DMS 273 (cell line): ENCODE measurements around the gene PRKCA.
A peak's percentile ranks its signal among the peaks of the same experiment; 100 is the strongest.
"Not testable (repeated sequence)": the region's sequence is repeated elsewhere in the genome, so short reads cannot be mapped to it uniquely, and the experiment has no call there.

Experiments used
- DNase-seq: peaks from one replicate; lab custom pipeline; 2025; ENCODE audit not compliant: unreplicated experiment; lab: John Stamatoyannopoulos, UW

PRKCA gene

DNA sequence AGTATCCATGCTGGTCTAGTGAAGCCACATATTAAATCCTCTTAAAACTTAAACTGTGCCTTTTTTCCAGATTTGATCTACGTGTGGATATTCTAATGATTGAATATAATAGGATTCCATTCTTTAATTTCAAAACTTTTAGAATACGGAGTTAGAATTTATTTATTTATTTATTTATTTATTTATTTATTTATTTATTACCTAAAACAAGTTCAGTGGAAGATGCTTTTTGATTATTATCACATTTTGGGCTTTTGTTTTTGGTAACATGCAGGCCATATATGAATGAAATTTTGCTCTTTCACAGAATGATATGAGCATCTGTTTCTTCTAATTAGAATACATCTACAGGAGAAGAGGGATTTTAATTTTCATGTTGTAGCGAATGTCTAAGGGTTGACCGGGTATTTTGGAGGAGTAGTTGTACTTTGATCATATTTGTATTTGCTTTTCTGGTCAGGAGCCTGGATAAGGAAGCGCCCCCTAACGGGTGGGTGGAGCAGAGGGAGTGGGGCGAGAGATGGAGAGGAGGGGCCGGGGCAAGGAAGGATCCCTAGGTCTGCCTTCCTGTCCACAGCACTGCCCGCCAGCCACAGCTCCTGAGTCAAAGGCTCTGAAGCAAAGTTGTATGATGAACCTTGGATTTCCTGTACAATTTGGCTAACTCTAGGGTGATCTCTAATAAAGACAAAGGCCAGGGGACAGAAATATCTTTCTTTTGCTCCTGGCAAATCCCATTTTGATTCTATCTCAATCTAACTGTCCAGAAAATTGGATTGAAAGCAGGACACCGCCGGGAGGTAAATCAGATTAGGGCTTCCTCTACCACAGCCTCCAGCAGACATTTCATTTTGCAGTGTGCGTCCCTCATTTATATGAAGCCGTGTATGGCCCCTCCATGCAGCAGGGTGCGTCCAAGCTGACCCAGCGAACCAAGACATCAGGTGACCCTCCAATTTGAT lies 149.1 kb downstream of the PRKCA start:
- DNase-seq, result no peak

DNA sequence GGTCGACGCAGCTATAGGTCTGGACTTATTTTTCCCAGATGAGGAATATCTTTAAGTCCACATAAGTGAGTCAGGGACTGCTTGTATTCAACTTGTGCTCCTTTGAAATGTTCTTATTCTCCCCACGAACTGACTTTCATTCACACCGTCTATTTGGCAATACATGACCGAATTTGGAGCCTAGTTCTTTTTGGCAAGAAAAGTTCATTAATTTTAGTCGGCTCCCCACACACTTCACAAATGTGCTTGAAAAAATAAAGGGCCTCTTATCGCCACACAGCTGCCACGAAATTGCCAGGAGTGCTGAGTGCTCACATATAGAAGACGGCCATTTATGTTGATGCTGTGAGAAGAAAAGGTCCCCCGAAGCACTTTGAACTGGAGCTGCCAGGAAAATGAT lies 152.6 kb downstream of the PRKCA start:
- no peak for DNase-seq

DNA sequence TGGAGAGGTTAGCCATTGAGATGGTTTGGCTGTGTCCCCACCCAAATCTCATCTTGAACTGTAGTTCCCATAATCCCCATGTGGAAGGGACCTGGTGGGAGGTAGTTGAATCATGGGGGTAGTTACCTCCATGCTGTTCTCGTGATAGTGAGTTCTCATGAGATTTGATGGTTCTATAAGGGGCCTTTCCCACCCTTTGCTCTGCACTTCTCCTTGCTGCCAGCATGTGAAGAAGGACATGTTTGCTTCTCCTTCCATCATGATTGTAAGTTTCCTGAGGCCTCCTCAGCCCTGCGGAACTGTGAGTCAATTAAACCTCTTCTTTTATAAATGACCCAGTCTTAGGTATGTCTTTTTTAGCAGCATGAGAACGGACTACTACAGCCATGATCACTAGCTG lies 155.1 kb downstream of the PRKCA start:
- DNase-seq, result not testable (repeated sequence)

DNA sequence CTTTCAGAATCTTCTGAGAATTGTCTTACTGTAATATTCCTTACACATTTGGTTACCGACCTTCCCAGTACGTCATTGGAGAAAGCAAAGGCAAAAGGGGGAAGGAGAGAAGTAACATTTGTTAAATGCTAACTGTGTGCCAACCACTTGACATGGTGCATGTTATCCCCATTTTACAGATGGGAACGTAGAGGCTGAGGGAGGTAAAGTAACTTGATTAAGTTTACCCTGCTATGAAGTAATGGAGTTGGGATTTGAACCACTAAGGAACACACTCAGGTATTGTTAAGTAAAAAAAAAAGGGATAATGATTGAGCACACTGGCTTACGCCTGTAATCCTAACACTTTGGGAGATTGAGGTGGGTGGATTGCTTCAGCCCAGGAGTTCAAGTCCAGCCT lies 156.4 kb downstream of the PRKCA start:
- no peak for DNase-seq

DNA sequence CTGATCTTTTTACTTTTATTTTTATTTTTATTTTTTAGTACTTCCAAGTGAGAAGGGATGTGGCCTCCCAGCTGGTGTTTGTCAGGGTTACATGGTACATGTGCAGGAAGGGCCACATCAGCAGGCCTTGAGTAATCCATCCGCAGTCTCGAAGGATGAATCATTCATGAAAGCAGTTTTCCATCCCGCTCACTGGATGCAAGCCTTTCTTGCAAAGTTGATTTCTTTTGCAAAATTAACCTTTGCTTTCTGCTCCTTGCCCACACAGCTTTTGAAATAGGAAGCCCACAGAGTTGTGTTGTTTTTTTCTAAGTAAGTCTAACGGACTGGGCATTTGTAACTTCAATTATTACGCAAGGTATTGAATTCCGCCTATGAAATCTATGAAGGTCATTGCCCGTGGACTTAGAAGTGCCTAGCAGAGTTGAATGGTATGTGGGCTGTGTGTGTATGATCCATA lies 157.4 kb downstream of the PRKCA start:
- DNase-seq, result no peak

DNA sequence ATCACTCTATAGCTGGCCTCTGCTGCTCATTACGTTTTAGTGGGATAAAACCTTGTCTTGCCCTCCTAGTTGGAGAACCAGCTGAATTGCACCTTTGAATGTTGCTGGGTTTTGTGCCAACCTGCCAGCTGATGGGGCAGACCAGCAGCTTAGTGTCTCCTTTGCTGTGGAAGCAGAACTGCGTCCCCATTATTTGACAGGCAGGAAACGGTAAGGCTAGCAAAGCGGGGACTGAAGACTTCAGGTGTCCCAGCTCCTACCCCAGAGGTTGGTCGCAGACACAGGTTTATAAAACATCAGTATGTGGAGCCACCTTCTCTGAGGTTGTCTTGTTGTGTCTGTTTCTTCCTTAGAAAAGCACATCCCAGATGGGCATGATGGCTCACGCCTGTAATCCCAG lies 158.1 kb downstream of the PRKCA start:
- DNase-seq, result no peak

DNA sequence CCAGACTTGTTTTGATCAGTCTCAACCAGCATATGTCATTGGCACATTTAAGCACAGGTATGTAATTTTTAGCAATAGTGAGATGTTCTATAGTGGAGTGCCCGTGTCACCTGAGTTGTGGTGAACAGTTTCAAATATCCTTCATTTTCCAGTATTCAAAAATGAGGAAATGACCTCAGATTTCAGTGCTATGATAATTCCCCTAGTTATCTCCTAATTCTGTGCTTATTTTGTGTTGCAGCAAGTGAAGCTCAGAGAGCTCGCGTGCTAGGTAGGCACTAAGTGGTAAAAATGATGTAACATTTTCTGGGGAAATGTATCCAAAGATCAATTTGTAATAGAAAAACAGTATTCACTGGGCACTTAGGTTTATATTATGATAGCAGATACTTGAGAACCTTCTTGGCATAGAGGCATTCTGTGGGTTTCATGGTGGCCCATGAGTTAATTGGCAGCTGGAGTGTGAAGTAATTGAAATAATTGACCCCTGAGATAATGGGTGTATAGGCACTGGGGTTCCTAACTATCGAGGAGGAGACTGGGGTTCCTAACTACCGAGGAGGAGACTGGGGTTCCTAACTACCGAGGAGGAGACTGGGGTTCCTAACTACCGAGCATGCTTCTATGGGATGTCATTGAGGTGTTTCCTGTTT lies 159.1 kb downstream of the PRKCA start:
- DNase-seq, result no peak

DNA sequence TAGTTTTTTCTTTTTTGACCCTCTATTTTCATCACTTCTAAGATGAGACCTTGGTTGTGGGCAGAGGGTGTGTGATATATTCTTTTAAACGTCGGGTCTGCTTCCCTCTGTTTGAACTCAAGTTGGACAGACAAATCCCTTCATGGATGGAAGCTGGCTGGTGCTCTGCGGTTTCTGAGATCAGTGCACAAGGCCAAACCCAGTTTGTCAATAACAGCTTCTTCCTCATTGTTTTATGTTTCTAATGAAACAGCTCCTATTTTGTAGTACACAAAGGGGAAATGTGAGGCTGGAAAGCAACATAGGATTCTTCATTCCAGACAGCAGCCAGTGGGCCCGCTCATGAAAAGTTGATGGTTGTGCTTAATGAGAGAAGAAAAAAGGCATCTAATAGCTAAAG lies 159.6 kb downstream of the PRKCA start:
- no peak for DNase-seq

DNA sequence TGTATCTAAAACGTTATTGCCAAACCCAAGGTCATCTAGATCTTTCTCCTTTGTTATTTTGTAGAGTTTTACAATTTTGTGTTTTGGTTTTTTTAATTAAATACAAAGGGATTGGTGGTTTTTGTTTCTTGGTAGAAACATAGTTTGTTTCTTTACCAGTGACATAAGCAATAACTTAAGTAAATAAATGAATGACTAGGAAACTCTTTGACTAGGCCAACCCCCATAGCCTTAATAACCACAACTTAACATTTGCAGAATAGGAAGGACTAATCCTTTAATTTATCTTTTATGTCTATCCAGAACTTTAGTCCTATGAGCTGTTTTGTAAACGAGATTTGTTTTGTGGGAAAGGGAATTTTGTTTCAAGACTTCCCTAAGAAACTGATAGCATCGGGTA lies 162.5 kb downstream of the PRKCA start:
- no peak for DNase-seq

DNA sequence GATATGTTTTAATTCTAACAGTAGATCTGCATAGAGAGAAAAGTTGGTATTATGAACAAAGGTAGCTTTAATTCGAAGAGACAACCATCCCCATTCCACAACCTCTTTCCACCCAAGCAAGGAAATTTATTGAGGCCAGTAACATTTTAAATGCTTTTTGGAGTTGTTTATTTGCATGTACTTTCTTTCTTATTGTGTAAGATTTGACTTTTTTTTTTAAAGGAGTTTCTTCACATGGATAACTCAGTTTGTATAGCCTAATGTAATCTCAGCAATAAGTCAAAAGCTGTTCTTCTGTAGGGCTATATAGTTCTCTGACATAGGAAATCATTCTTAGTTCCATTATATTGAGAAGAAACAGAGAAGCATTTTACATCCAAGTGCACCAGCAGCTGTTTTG lies 163.3 kb downstream of the PRKCA start:
- DNase-seq, result no peak

DNA sequence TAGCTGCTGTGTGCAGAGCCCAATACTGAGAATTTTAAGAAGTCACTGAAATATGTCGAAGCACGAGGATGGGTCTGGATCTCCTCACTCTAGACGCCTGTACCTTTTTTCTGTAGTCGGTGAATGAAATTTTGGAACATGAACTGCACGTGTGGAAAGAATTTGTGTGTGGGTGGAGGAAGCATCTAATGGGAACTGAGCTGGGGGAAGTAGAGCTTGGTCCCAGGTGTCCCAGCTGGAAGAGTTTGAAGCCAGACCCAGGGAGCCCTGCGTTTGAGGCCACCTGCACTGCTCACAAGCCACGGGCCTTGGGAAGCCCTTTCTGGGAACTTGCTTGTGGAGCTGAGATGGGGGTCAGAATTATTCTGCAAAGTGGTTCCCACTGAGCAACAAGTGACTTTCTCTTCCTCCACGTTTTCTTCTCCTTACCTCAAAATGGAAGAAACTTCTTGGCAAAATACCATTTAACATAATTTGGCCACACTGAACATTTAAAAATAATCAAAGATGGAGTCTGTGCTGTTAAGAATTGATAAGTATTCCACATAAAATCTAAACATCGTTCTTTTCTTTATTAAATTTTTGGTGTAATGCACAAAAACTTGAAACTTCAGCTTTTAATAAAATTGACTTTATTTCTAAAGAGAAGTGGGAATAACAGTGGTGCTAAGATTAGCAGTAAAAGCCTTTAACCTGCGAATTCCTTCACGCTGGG lies 163.8 kb downstream of the PRKCA start:
- no peak for DNase-seq

DNA sequence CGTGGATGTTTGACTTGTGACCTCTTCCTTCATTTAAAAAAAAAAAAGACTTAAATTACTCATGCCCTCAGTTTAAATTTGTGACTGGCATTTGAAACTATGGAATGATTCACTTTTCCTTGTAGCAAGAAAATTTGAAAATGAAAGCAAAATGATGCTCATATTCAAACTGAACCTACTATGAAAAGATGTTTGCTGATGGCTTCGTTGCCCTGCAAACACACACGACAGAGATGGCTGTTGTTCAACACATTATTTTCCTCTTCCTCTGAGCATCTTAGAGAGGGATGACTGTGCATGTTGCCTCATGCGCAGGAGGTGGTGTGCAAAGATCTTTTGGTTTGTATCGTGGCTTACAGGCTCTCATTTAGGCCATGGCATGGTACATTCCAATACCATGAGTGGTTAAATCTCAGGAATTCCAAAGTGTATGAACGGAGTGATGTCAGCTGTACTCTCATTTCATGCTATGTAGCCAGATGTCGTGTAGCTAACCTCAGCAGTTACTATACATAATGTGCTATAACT lies 164.5 kb downstream of the PRKCA start:
- DNase-seq, result peak; percentile 21

DNA sequence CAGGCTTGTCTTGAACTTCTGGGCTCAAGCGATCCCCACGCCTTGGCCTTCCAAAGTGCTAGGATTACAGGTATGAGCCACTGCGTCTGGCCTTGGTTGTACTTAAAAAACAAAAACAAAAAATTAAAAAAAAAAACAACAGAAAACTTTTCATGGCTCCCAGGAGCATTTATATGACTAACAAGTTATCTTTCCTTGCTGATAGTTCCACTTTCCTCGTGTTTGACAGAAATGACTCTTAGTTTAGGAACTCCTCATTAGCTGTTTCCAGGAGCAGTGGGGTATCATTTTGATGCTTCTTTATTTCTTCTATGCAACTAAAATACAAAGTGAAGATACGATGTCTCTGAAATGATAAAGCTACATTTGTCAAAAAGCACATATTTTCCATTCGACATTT lies 165.4 kb downstream of the PRKCA start:
- DNase-seq, result no peak

DNA sequence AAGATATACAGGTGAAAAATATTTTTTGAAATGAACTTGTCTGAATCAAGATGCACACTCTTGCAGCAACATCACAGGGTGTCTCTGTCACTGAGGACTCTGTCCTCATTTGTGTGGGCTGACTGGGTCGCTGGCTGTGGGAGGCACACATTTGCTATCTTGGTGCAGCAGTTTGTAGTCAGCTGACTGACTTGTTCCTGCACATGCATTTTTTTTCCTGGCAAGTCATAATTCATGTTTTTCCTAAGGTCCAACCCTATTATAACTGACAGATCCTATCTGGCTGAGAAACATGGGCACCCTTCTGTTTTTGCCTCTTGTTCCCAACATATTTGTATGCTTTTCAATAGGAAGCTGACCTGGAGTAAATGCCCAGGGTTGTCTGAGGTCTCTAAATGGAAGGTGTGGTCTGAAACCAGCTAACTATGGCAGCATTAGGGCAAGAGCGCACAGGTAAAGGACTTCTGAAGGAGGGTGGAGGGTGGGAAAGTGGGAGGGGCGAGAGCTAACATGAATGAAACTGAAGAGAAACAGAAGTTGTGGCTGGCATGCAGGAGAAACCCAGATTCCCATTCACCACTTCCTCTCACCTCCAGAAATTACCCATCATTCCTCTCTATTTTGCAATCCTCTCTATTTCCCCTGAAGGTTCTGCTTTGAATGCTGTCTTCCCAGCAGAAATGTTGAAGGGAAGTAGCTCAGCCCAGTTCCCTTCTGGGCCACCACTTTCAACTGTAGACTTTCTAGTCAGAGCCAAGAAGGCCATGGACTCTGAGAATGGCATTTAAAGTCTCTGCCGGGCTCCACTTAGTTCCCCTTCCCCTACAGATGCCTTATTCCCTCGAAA lies 166.1 kb downstream of the PRKCA start:
- no peak for DNase-seq

DNA sequence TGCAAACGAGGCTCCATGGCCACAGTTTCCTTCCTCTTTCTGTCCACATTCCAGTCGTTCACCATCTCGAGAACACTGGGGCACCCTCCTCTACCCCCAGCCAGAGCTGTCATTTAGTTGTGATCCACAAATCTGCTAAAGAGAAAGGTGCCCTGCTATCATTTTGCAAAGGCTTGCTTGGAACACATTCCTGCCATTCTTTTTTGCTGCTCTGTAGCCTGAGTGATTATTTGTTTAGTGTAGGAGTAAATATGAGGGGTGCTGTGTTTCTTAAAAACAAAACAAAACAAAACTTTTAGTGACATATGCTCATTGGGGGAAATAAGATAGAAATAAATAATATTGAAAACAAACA lies 166.7 kb downstream of the PRKCA start:
- DNase-seq, result no peak

DNA sequence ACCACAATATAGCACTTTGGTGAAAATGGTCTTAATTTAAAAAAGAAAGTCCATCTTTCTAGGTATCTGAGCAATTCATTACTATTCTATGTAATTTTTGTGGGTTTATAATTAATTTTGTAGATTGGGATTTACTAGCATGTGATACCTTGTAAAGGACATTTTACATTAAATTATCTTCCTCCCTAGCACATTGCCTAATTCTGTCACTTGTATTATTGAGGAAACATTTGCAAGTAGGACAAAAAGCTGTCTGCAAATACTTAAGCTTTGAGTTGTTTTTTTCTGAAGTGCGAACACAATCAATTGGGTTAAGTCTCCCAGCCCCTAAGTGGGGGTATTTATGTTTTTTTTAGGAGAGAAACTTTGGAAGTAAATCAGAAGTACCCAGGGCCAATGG lies 167.0 kb downstream of the PRKCA start:
- no peak for DNase-seq

DNA sequence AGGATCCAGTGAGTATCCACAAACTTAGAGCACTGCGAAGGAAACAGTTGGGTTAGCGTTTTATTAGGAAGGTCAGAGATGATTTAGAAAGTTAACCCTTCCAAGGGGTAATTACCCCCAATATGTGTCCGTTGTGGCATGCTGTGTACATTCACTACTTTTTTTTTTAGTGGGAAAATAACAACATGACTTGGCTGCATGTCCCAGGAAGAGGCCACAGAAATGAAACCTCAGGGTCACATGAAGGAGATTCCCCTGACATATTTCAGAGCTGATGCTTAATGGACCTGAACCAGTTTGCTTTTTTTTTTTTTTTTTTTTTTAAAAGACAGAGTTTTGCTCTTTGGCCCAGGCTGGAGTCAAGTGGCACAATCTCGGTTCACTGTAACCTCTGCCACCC lies 167.5 kb downstream of the PRKCA start:
- no peak for DNase-seq

DNA sequence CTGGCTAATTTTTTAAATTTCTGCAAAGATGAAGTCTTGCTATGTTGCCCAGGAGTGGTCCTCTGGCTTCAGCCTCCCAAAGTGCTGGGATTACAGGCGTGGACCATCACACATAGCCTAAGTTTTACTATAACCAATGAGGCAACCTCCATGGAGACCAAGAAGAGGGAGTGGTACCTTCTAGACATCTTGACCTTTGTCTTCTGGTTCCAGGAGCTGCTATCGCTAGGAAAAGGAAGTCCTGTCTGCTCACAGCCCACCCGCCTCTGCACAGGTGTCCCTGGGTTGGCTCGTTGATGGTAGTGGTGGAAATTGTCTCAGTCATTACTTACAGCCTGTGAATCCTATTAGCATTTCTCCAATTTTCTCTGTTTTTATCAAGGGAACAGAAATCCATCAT lies 169.7 kb downstream of the PRKCA start:
- no peak for DNase-seq

DNA sequence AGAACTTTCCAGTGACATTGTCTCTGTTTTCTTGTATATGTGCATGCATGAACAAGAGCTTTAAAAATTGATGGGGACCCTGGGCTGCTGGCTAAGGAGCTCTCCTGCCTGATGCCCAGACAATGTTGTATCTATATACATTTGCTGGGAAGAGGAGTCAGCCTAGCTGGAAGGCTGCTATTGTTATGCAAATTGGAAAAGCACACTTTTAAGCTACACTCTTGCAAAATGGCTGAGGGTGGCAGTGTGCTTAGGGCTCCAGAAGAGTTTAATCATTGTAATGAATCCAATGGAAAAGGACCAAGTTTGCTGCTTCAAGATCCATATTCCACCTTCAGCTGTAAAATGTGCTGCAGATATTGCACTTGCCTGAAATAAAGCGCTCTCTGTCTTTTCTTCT lies 171.8 kb downstream of the PRKCA start:
- DNase-seq, result no peak

DNA sequence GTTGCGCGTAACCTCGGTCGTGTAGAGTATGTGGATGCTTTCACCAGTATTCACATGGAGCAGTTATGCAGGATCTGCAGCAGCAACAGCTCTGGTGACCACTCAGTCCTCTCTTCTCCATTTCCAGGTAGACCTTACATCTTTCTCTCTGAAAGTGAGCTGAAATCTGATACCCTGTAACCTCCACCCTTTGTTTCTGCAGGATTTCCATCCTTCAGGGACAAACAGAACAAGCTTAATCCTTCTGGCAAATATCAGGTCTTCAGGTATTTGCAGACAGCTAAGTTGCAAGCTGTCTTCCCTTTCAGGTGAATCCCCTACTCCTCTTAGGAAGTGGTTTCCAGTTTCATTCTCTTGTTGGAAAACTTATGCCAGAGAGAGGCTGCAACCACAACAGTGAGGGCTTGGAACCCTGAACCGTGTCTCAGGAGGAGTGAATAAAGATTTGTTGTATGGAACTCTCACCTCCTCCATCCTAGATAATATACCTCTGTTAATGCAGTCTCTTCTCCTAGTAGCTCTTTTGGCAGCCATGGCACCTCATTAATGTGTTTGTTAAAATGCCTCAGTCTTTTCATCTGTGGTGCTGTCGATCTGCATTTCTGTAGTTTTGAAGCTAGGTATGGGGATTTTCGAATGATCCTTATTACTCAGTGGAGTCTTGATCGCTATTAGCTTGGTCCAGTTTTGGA lies 172.5 kb downstream of the PRKCA start:
- DNase-seq, result no peak
